ENCODE data around the gene QRFP.

GRCh38 chr9:130900701-130901497, 4.3 kb upstream of the QRFP start:
- TF ChIP-seq POLR2AphosphoS2 (conservative IDR thresholded peaks at IDR 0.05; ENCODE audit: low read length): no peak
- TF ChIP-seq CHD4 (IDR thresholded peaks at IDR 0.05; ENCODE audit: borderline replicate concordance): no peak
- no peak for TF ChIP-seq EP300 (IDR thresholded peaks at IDR 0.05)
- TF ChIP-seq EHF (CRISPR knock-in tag; IDR thresholded peaks at IDR 0.05): no peak
- TF ChIP-seq CTCF (IDR thresholded peaks at IDR 0.05): no peak
- no peak for TF ChIP-seq GATA3 (IDR thresholded peaks at IDR 0.05; ENCODE audit: borderline replicate concordance)
- no peak for TF ChIP-seq MYC (IDR thresholded peaks at IDR 0.05; ENCODE audit: borderline replicate concordance, low read length)
- no peak for TF ChIP-seq CBX2 (IDR thresholded peaks at IDR 0.05; ENCODE audit: borderline replicate concordance, low read depth)
- TF ChIP-seq POLR2A (IDR thresholded peaks at IDR 0.05; ENCODE audit: low read length): no peak
- TF ChIP-seq CEBPB (IDR thresholded peaks at IDR 0.05): no peak

Data from A549 (cell line).